Loucy (cell line): ENCODE data around the gene SMYD5.
A peak's percentile ranks its signal among the peaks of the same experiment; 100 is the strongest.

Experiments used
- H2AFZ ChIP-seq: fragments of 200-600 bp; sonication (generic); 2 replicates; pipeline ENCODE4 v1.6.0; 2016; ENCODE audit warnings: antibody characterized with exemption, mild to moderate bottlenecking, low read length, moderate library complexity
- H3F3A ChIP-seq: fragments of 200-600 bp; 2 replicates; pipeline ENCODE4 v1.6.0; 2016; ENCODE audit warnings: antibody characterized with exemption, low read depth, mild to moderate bottlenecking
- H3K27me3 ChIP-seq: fragments of 200-600 bp; sonication (generic); 2 replicates; pipeline ENCODE4 v1.6.1; 2014; ENCODE audit warnings: low read length, mild to moderate bottlenecking; ENCODE audit not compliant: insufficient read depth, poor library complexity, severe bottlenecking
- H3K36me3 ChIP-seq: fragments of 200-600 bp; sonication (generic); 2 replicates; pipeline ENCODE4 v1.6.1; 2016; ENCODE audit warnings: low read length; ENCODE audit not compliant: insufficient read depth
- H3K4me1 ChIP-seq: fragments of 200-600 bp; sonication (generic); 2 replicates; pipeline ENCODE4 v1.5.1; 2014; ENCODE audit warnings: low read length, mild to moderate bottlenecking; ENCODE audit not compliant: insufficient read depth, poor library complexity, severe bottlenecking
- H3K4me2 ChIP-seq: fragments of 200-600 bp; sonication (generic); 2 replicates; pipeline ENCODE4 v1.6.0; 2014; ENCODE audit warnings: antibody characterized with exemption, low read length, low read depth, mild to moderate bottlenecking; ENCODE audit not compliant: poor library complexity, severe bottlenecking
- H3K4me3 ChIP-seq: fragments of 200-600 bp; sonication (generic); 2 replicates; pipeline ENCODE4 v1.5.1; 2014; ENCODE audit warnings: low read length, mild to moderate bottlenecking, mixed read lengths; ENCODE audit not compliant: poor library complexity, severe bottlenecking
- H3K79me2 ChIP-seq: fragments of 200-600 bp; sonication (generic); 2 replicates; pipeline ENCODE4 v1.6.1; 2014; ENCODE audit warnings: low read length; ENCODE audit not compliant: insufficient read depth
- H3K9ac ChIP-seq: fragments of 200-600 bp; sonication (generic); 2 replicates; pipeline ENCODE4 v1.6.0; 2014; ENCODE audit warnings: mild to moderate bottlenecking, low read depth, low read length, moderate library complexity; ENCODE audit not compliant: poor library complexity, severe bottlenecking
- H3K9me2 ChIP-seq: fragments of 200-600 bp; sonication (generic); replicated peaks from 2 replicates; pipeline ENCODE4 v1.6.1; 2016; ENCODE audit warnings: low read depth, low read length, mixed read lengths
- H3K9me3 ChIP-seq: fragments of 200-600 bp; sonication (generic); 2 replicates; pipeline ENCODE4 v1.6.1; 2014; ENCODE audit warnings: mild to moderate bottlenecking, antibody characterized with exemption, low read length, low read depth; ENCODE audit not compliant: insufficient read depth
- H4K20me1 ChIP-seq: fragments of 200-600 bp; sonication (generic); 2 replicates; pipeline ENCODE4 v1.6.0; 2014; ENCODE audit warnings: antibody characterized with exemption, low read length, mild to moderate bottlenecking; ENCODE audit not compliant: insufficient read depth, poor library complexity, severe bottlenecking
- EZH2phosphoT487 ChIP-seq: fragments of 200-600 bp; IDR thresholded peaks from 2 replicates; pipeline ENCODE4 v1.6.1; 2018; ENCODE audit warnings: antibody characterized with exemption, mild to moderate bottlenecking, moderate library complexity, borderline replicate concordance
- TF ChIP-seq, protein P1 (sequence below): fragments of 200-600 bp; sonication (generic); conservative IDR thresholded peaks from 2 replicates; pipeline ENCODE4 v1.5.1; 2014; ENCODE audit warnings: mild to moderate bottlenecking, antibody characterized with exemption, low read length

The SMYD5 gene

DNA sequence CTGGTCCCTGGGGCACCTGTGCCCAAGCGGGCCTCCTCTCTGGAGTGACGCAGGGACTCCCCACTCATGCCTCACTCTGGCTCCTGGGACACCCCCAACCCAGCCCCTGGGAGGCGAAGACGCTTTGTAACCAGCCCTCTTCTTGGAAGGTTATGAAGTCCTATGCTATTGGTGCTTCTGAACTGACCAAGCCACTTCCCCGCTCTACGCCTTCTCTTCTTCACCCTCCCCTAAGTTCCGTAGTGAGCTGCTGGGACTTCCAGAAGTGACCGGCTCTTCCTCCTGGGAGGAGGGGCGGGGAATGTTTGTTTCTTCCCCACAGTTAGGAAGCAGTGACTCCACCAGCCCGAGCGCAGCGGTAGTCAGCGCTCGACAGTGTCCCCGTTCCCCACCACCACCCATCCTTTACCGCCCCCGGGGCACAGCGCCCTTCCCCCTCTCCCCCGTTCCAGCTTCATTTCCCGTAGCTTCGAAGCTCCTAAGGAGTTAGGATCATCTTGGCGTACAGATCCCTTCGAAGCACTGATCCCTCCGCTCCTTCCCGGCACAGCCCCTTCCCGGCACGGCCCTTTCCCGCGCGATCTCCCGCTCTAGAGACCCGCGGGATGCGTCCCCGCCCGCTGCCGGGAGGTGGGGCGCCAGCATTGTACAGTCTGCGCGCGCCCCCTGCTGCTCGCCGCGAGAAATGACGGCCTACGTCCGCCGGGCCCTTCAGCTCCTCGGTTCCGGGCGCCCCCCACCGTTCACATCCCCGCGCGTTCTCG lies 37.0 kb upstream of the SMYD5 start:
- H3K9me2 ChIP-seq = no peaks in the 10 kb centered on the region
- TF ChIP-seq, protein P1, sequence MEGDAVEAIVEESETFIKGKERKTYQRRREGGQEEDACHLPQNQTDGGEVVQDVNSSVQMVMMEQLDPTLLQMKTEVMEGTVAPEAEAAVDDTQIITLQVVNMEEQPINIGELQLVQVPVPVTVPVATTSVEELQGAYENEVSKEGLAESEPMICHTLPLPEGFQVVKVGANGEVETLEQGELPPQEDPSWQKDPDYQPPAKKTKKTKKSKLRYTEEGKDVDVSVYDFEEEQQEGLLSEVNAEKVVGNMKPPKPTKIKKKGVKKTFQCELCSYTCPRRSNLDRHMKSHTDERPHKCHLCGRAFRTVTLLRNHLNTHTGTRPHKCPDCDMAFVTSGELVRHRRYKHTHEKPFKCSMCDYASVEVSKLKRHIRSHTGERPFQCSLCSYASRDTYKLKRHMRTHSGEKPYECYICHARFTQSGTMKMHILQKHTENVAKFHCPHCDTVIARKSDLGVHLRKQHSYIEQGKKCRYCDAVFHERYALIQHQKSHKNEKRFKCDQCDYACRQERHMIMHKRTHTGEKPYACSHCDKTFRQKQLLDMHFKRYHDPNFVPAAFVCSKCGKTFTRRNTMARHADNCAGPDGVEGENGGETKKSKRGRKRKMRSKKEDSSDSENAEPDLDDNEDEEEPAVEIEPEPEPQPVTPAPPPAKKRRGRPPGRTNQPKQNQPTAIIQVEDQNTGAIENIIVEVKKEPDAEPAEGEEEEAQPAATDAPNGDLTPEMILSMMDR = peak; percentile 96
- no peak for TF ChIP-seq EZH2phosphoT487
- no peaks in the 10 kb centered on the region for H3K9me3 ChIP-seq
- H3K4me1 ChIP-seq = peaks cover 13% of the 10 kb centered on the region
- H3K36me3 ChIP-seq = no peaks in the 10 kb centered on the region
- no peaks in the 10 kb centered on the region for H4K20me1 ChIP-seq
- peak overlapping the region; percentile 77 for H3K4me3 ChIP-seq
- peak overlapping the region; percentile 71 for H3K9ac ChIP-seq
- no peaks in the 10 kb centered on the region for H3F3A ChIP-seq
- no peaks in the 10 kb centered on the region for H3K79me2 ChIP-seq
- peak overlapping the region; percentile 99 for H2AFZ ChIP-seq
- H3K4me2 ChIP-seq = peak overlapping the region; percentile 90
- H3K27me3 ChIP-seq = no peaks in the 10 kb centered on the region

DNA sequence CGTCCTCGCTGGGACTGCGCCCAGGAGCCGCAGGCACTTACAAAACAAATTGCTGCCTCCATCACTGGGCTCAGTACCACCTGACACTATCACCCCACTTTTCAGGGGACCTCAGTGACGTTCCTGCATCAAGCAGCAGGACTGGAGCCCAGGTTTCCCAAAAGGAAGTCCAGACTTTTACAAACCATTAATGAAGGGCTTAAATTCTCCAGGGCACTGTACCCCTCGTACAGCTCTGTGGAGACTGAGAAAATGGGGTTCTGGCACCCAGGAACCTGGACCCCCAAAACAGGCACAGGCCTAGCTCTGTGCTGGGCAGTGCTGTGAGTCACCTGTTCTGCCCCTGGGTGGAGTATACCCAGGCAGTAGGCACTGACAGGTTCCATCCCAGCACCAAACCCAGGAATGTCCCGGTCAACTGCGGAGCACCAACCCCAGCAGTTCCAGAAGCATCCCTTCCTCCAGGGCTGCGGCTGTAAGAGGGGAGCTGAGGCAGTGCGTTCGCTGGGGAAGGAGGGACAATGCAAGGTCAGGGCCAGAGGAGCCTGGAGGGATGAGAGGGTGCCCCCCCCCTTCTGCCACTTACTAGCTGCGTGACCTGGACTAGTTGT lies 36.3 kb upstream of the SMYD5 start:
- Histone ChIP-seq H3K79me2 (no peaks in the 10 kb centered on the region), H3F3A (no peaks in the 10 kb centered on the region), H3K9ac (peak overlapping the region; percentile 71), H3K4me1 (peaks cover 13% of the 10 kb centered on the region), H2AFZ (peak overlapping the region; percentile 99), H4K20me1 (no peaks in the 10 kb centered on the region), H3K9me3 (no peaks in the 10 kb centered on the region), H3K27me3 (no peaks in the 10 kb centered on the region), H3K4me3 (peak overlapping the region; percentile 77), H3K9me2 (no peaks in the 10 kb centered on the region), H3K36me3 (no peaks in the 10 kb centered on the region), H3K4me2 (peak overlapping the region; percentile 90)
- TF ChIP-seq EZH2phosphoT487 = no peak
- TF ChIP-seq, protein P1 = peak; percentile 27; the same call in 1 of the 2 replicates

DNA sequence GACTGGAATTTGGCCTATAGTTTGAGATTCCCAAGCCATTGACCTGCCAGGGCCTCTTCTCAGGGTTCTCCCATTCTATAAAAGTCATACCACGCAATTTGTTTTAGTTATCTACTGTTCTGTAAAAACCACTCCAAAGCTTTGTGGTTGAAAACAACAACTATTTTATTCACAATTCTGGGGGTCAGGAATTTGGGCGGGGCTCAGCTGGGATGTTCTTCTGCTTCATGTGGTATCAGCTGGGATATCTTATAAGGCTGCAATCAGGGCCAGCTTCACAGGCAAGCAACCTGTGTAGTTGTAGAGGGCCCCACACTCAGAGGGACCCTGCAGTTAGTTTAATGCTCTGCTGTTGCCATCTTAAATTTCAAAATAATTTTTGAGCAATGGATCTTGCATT lies 28.1 kb upstream of the SMYD5 start:
- no peaks in the 10 kb centered on the region for H3K4me1 ChIP-seq
- TF ChIP-seq EZH2phosphoT487 = no peak
- TF ChIP-seq, protein P1 = no peak

More for the DNA sequence above, 28.1 kb upstream of the SMYD5 start:
- no peaks in the 10 kb centered on the region for H3K9me2 ChIP-seq
- H3K79me2 ChIP-seq = no peaks in the 10 kb centered on the region
- H3K9ac ChIP-seq = no peak overlapping the region
- H3F3A ChIP-seq = no peaks in the 10 kb centered on the region
- no peaks in the 10 kb centered on the region for H4K20me1 ChIP-seq
- no peak overlapping the region for H2AFZ ChIP-seq
- H3K4me2 ChIP-seq = no peak overlapping the region
- H3K4me3 ChIP-seq = no peak overlapping the region
- no peaks in the 10 kb centered on the region for H3K27me3 ChIP-seq
- H3K36me3 ChIP-seq = no peaks in the 10 kb centered on the region
- no peaks in the 10 kb centered on the region for H3K9me3 ChIP-seq
